Mesothelial cell of epicardium (in vitro differentiated cells): ENCODE measurements around the gene HYAL1. TPM values are rescaled to one million over a fixed set of nuclear protein-coding genes. Genes with fewer than 3 reads are reported as not detected.
"Not testable (repeated sequence)": the region's sequence is repeated elsewhere in the genome, so short reads cannot be mapped to it uniquely, and the experiment has no call there.

ENCODE experiments used
- DNase-seq, 2 experiments: peaks; one replicate each; pipeline ENCODE4 v3.0.0; 2021; ENCODE audit warnings: low spot score in 2 of 2; ENCODE audit not compliant: unreplicated experiment in 2 of 2
- H3K27ac Mint-ChIP-seq: 2 replicates; pipeline ENCODE4 v1.8.0; 2021; ENCODE audit warnings: mixed read lengths
- H3K27me3 Mint-ChIP-seq: 2 replicates; pipeline ENCODE4 v1.8.0; 2021; ENCODE audit warnings: low read depth, mixed read lengths
- H3K36me3 Mint-ChIP-seq: 2 replicates; pipeline ENCODE4 v1.8.0; 2021; ENCODE audit warnings: mixed read lengths
- H3K4me1 Mint-ChIP-seq: 2 replicates; pipeline ENCODE4 v1.8.0; 2021; ENCODE audit warnings: mixed read lengths
- H3K4me3 Mint-ChIP-seq: 2 replicates; pipeline ENCODE4 v1.8.0; 2021; ENCODE audit warnings: mild to moderate bottlenecking, moderate library complexity, mixed read lengths
- H3K9me3 Mint-ChIP-seq: 2 replicates; pipeline ENCODE4 v1.8.0; 2021; ENCODE audit warnings: mixed read lengths
- CTCF ChIP-seq: fragments of 200-600 bp; sonication (generic); IDR thresholded peaks from one replicate; pipeline ENCODE4 v1.5.0; 2021; ENCODE audit warnings: antibody characterized with exemption; ENCODE audit not compliant: unreplicated experiment
- total RNA-seq: library from RNA; stranded (reverse); gene quantifications from 3 replicates; pipeline ENCODE4 v1.2.1, GENCODE V29; 2021

The HYAL1 gene
- total RNA-seq, 1 donor from 2014 or later = 2.7 TPM

GRCh38 chr3:50289130-50289529 lies 14.2 kb downstream of the HYAL1 start:
- Mint-ChIP-seq H3K27me3 (no peaks in the 10 kb centered on the region), H3K27ac (no peak overlapping the region), H3K36me3 (peaks cover 1% of the 10 kb centered on the region), H3K9me3 (no peaks in the 10 kb centered on the region), H3K4me3 (no peak overlapping the region), H3K4me1 (peaks cover 13% of the 10 kb centered on the region)
- no peak for TF ChIP-seq CTCF
- DNase-seq = no peak

GRCh38 chr3:50288387-50289007 lies 14.9 kb downstream of the HYAL1 start:
- no peak for TF ChIP-seq CTCF
- H3K27me3 Mint-ChIP-seq = no peaks in the 10 kb centered on the region
- H3K27ac Mint-ChIP-seq = no peak overlapping the region
- H3K9me3 Mint-ChIP-seq = no peaks in the 10 kb centered on the region
- peaks cover 13% of the 10 kb centered on the region for H3K4me1 Mint-ChIP-seq
- no peak overlapping the region for H3K4me3 Mint-ChIP-seq
- no peak for DNase-seq
- H3K36me3 Mint-ChIP-seq = peaks cover 1% of the 10 kb centered on the region

- Mint-ChIP-seq H3K4me1 (peaks cover 6% of the 10 kb centered on the region), H3K9me3 (no peaks in the 10 kb centered on the region), H3K27ac (no peak overlapping the region), H3K4me3 (no peak overlapping the region), H3K36me3 (peaks cover 1% of the 10 kb centered on the region), H3K27me3 (no peaks in the 10 kb centered on the region)
- no peak for DNase-seq
- TF ChIP-seq CTCF = no peak
Observed at GRCh38 chr3:50287262-50287661, 16.1 kb downstream of the HYAL1 start.

GRCh38 chr3:50286322-50287227 lies 16.8 kb downstream of the HYAL1 start:
- H3K4me3 Mint-ChIP-seq = no peak overlapping the region
- H3K36me3 Mint-ChIP-seq = peaks cover 1% of the 10 kb centered on the region
- no peak overlapping the region for H3K27ac Mint-ChIP-seq
- no peaks in the 10 kb centered on the region for H3K9me3 Mint-ChIP-seq
- H3K27me3 Mint-ChIP-seq = no peaks in the 10 kb centered on the region
- DNase-seq = no peak
- no peak for TF ChIP-seq CTCF
- peaks cover 6% of the 10 kb centered on the region for H3K4me1 Mint-ChIP-seq

GRCh38 chr3:50284121-50284520 lies 19.3 kb downstream of the HYAL1 start:
- H3K36me3 Mint-ChIP-seq, H3K9me3 Mint-ChIP-seq, H3K27me3 Mint-ChIP-seq, H3K4me3 Mint-ChIP-seq, H3K27ac Mint-ChIP-seq, H3K4me1 Mint-ChIP-seq, DNase-seq: not testable (repeated sequence)

- DNase-seq = no peak
- Mint-ChIP-seq H3K9me3 (no peaks in the 10 kb centered on the region), H3K36me3 (peaks cover 9% of the 10 kb centered on the region), H3K4me3 (no peak overlapping the region), H3K27me3 (peaks cover 17% of the 10 kb centered on the region), H3K4me1 (no peaks in the 10 kb centered on the region), H3K27ac (no peak overlapping the region)
- TF ChIP-seq CTCF = no peak
Observed at GRCh38 chr3:50279255-50280016, 23.9 kb downstream of the HYAL1 start.
